ENCODE results near the gene PEX14.

Gene PEX14

GRCh38 chr1:10544239-10544638 is 69.5 kb downstream of the PEX14 start:
- no peak for DNase-seq (ENCODE audit: low spot score)

GRCh38 chr1:10546896-10547295 is 72.1 kb downstream of the PEX14 start:
- DNase-seq (ENCODE audit: low spot score): no peak

- no peak for DNase-seq (ENCODE audit: low spot score)
Measured at GRCh38 chr1:10549904-10550664, 75.3 kb downstream of the PEX14 start.

GRCh38 chr1:10553118-10553517 is 78.4 kb downstream of the PEX14 start:
- DNase-seq (ENCODE audit: low spot score): no peak

- no peak for DNase-seq (ENCODE audit: low spot score)
Measured at GRCh38 chr1:10555635-10556429, 81.1 kb downstream of the PEX14 start.

GRCh38 chr1:10556430-10557005 is 81.8 kb downstream of the PEX14 start:
- no peak for DNase-seq (ENCODE audit: low spot score)

GRCh38 chr1:10557714-10558113 is 83.0 kb downstream of the PEX14 start:
- no peak for DNase-seq (ENCODE audit: low spot score)

GRCh38 chr1:10559386-10559785 is 84.6 kb downstream of the PEX14 start:
- DNase-seq (ENCODE audit: low spot score): no peak

- no peak for DNase-seq (ENCODE audit: low spot score)
Measured at GRCh38 chr1:10561497-10561896, 86.7 kb downstream of the PEX14 start.

- DNase-seq (ENCODE audit: low spot score): peak; percentile 11
Measured at GRCh38 chr1:10561955-10562354, 87.2 kb downstream of the PEX14 start.

- no peak for DNase-seq (ENCODE audit: low spot score)
Measured at GRCh38 chr1:10564063-10564462, 89.3 kb downstream of the PEX14 start.

- DNase-seq (ENCODE audit: low spot score): no peak
Measured at GRCh38 chr1:10569531-10569930, 94.8 kb downstream of the PEX14 start.

- no peak for DNase-seq (ENCODE audit: low spot score)
Measured at GRCh38 chr1:10575616-10576015, 100.9 kb downstream of the PEX14 start.

GRCh38 chr1:10578070-10578469 is 103.3 kb downstream of the PEX14 start:
- DNase-seq (ENCODE audit: low spot score): no peak

GRCh38 chr1:10583641-10584040 is 108.9 kb downstream of the PEX14 start:
- DNase-seq (ENCODE audit: low spot score): no peak

- DNase-seq (ENCODE audit: low spot score): no peak
Measured at GRCh38 chr1:10585242-10585641, 110.5 kb downstream of the PEX14 start.

GRCh38 chr1:10586125-10586524 is 111.4 kb downstream of the PEX14 start:
- DNase-seq (ENCODE audit: low spot score): no peak

- DNase-seq (ENCODE audit: low spot score): no peak
Measured at GRCh38 chr1:10588640-10589039, 113.9 kb downstream of the PEX14 start.

- no peak for DNase-seq (ENCODE audit: low spot score)
Measured at GRCh38 chr1:10589074-10589473, 114.3 kb downstream of the PEX14 start.

GRCh38 chr1:10591010-10591409 is 116.3 kb downstream of the PEX14 start:
- no peak for DNase-seq (ENCODE audit: low spot score)

- DNase-seq (ENCODE audit: low spot score): no peak
Measured at GRCh38 chr1:10592373-10592772, 117.6 kb downstream of the PEX14 start.

- no peak for DNase-seq (ENCODE audit: low spot score)
Measured at GRCh38 chr1:10593750-10594149, 119.0 kb downstream of the PEX14 start.

GRCh38 chr1:10594595-10595223 is 120.0 kb downstream of the PEX14 start:
- DNase-seq (ENCODE audit: low spot score): no peak

Data from activated CD4-positive, alpha-beta T cell treated with anti-CD3 and anti-CD28 coated beads, Interleukin-2, Interleukin-4, amounts not matched to agents 100 ng/mL and 50 ng/mL, durations not matched to agents 16 hours and 8 hours (primary cell).